Activated CD8-positive, alpha-beta T cell treated with anti-CD3 and anti-CD28 coated beads for 36 hours (primary cell): ENCODE data around the gene WNT3. TPM values are rescaled to one million over a fixed set of nuclear protein-coding genes. Genes with fewer than 3 reads are reported as not detected.
A peak's percentile ranks its signal among the peaks of the same experiment; 100 is the strongest.

Experiments used
- ATAC-seq: fragments of 200-7000 bp; cut with Tn5 transposase; one replicate; pipeline ENCODE4 v1.10.0; 2021; ENCODE audit warnings: mild to moderate bottlenecking, moderate library complexity
- CTCF ChIA-PET: fragments of 350-600 bp; sonication (Branson Sonifier 250); formaldehyde crosslinking; loops from one replicate; lab custom pipeline; 2021; ENCODE audit warnings: antibody characterized with exemption; lab: Charles Lee
- POLR2A ChIA-PET: fragments of 350-600 bp; sonication (Branson Sonifier 250); formaldehyde crosslinking; loops from one replicate; lab custom pipeline; 2021; ENCODE audit warnings: antibody characterized with exemption; lab: Charles Lee
- DNase-seq: peaks from one replicate; pipeline ENCODE4 v3.0.0-alpha.2; 2020
- H3K27ac Mint-ChIP-seq: one replicate; pipeline ENCODE4 v1.8.0; 2021; ENCODE audit warnings: mild to moderate bottlenecking, mixed read lengths
- H3K27me3 Mint-ChIP-seq: one replicate; pipeline ENCODE4 v1.8.0; 2021; ENCODE audit warnings: mixed read lengths
- H3K36me3 Mint-ChIP-seq: one replicate; pipeline ENCODE4 v1.8.0; 2021; ENCODE audit warnings: low read depth, mixed read lengths
- H3K4me1 Mint-ChIP-seq: one replicate; pipeline ENCODE4 v1.8.0; 2021; ENCODE audit warnings: low read depth, mixed read lengths
- H3K4me3 Mint-ChIP-seq: one replicate; pipeline ENCODE4 v1.8.0; 2021; ENCODE audit warnings: mild to moderate bottlenecking, moderate library complexity, mixed read lengths
- H3K9me3 Mint-ChIP-seq: one replicate; pipeline ENCODE4 v1.8.0; 2021; ENCODE audit warnings: mixed read lengths
- intact Hi-C: fragments of 100-400 bp; cut with micrococcal nuclease; formaldehyde crosslinking; loops from one replicate; pipeline ENCODE4 v1.10.0; 2022
- total RNA-seq, 2 experiments: library from RNA; stranded (reverse); gene quantifications; one replicate each; pipeline ENCODE4 v1.2.3, GENCODE V29; 2021
- TF ChIP-seq, protein P1 (sequence below): fragments of 200-600 bp; IDR thresholded peaks from one replicate; pipeline ENCODE4 v1.8.0; 2022; ENCODE audit warnings: antibody characterized with exemption, mild to moderate bottlenecking

WNT3 gene
- total RNA-seq, 2 experiments from 2014 or later = 0.09 TPM; not detected in 1

DNA sequence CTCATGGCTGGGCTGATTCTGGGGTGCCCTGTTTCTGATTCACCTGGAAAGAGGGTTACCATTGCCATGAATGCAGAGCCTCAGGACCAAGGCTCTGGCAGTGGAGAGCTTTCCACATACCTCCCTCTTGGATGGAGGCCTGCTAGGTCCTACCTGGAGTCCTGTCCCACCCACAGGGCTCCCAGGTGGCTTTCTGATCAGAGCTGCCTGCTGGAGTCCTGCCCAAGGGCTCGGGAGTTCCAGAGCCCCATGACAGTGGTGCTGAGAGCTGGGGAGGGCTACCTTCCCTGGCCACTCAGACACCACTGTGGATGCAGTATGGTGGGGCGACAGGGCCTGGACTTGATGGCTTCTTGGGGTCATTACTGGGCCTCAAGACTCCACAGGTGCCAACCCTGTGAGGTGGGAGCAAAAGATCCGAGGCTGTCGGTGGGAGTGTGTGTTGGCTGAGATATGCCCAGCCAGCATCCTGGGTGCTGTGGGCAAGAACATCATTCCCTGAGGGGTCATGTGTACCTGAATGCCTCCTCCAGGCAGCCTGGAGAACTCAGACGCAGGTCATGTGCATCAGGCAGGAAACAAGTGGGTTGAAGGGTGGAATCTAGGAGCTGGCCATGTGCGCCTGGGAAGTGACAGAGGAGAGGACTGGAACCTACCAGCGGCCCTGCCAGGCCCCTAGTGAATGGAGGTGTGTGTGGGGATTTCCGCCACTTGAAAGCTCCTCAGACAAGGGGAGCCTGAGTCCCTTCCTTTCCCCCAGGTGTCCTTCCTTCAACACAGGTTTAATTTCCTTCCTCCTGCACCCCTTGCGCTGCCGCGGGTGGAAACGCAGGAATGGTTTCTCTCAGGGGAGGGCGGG is 2.3 kb upstream of the WNT3 start:
- intact Hi-C loops = no loop called here
- ChIA-PET POLR2A (no interaction called here), CTCF (interaction anchor here (1.0 to 4.3 kb wide), 2 partner anchors 13 to 37 kb away, joined by 3 to 23 read pairs; no protein-coding TSS in a partner anchor)
- no peaks in the 10 kb centered on the region for H3K9me3 Mint-ChIP-seq
- H3K4me1 Mint-ChIP-seq = peaks cover 15% of the 10 kb centered on the region
- peaks cover 59% of the 10 kb centered on the region for H3K27me3 Mint-ChIP-seq
- TF ChIP-seq, protein P1, sequence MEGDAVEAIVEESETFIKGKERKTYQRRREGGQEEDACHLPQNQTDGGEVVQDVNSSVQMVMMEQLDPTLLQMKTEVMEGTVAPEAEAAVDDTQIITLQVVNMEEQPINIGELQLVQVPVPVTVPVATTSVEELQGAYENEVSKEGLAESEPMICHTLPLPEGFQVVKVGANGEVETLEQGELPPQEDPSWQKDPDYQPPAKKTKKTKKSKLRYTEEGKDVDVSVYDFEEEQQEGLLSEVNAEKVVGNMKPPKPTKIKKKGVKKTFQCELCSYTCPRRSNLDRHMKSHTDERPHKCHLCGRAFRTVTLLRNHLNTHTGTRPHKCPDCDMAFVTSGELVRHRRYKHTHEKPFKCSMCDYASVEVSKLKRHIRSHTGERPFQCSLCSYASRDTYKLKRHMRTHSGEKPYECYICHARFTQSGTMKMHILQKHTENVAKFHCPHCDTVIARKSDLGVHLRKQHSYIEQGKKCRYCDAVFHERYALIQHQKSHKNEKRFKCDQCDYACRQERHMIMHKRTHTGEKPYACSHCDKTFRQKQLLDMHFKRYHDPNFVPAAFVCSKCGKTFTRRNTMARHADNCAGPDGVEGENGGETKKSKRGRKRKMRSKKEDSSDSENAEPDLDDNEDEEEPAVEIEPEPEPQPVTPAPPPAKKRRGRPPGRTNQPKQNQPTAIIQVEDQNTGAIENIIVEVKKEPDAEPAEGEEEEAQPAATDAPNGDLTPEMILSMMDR = no peak
- H3K27ac Mint-ChIP-seq = no peak overlapping the region
- ATAC-seq (no peak), DNase-seq (no peak)
- H3K36me3 Mint-ChIP-seq = no peaks in the 10 kb centered on the region
- no peak overlapping the region for H3K4me3 Mint-ChIP-seq

DNA sequence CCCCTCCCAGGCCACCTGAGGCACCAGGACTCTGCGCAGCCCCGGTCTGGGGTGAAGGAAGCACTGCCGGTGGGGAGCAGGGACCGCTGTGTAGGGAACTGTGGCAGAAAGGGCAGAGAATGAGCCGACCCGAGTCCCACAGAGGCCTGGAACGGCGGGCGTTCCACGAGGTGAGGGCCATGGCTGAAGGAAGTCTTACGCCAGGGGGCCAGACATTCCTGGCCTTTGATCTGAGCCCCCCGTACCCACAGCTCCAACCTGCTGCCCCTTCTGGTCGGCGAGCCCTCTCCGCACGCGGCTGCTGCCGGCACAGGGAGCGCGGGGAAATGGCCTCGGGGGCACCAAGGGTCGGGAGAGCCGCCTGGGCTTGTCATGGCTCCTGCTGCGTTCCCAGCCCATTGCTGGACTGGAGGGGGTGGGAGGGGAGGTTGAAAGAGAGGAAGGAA is 1.4 kb upstream of the WNT3 start:
- POLR2A ChIA-PET = no interaction called here
- no peak for DNase-seq
- intact Hi-C loops = no loop called here
- Mint-ChIP-seq H3K27ac (no peak overlapping the region), H3K36me3 (no peaks in the 10 kb centered on the region), H3K4me1 (peaks cover 15% of the 10 kb centered on the region), H3K9me3 (no peaks in the 10 kb centered on the region), H3K27me3 (peaks cover 68% of the 10 kb centered on the region), H3K4me3 (no peak overlapping the region)
- ATAC-seq = no peak
- TF ChIP-seq, protein P1 = no peak
- CTCF ChIA-PET = interaction anchor here (4.3 kb wide), 1 partner anchor 14 kb away, joined by 23 read pairs; no protein-coding TSS in a partner anchor

DNA sequence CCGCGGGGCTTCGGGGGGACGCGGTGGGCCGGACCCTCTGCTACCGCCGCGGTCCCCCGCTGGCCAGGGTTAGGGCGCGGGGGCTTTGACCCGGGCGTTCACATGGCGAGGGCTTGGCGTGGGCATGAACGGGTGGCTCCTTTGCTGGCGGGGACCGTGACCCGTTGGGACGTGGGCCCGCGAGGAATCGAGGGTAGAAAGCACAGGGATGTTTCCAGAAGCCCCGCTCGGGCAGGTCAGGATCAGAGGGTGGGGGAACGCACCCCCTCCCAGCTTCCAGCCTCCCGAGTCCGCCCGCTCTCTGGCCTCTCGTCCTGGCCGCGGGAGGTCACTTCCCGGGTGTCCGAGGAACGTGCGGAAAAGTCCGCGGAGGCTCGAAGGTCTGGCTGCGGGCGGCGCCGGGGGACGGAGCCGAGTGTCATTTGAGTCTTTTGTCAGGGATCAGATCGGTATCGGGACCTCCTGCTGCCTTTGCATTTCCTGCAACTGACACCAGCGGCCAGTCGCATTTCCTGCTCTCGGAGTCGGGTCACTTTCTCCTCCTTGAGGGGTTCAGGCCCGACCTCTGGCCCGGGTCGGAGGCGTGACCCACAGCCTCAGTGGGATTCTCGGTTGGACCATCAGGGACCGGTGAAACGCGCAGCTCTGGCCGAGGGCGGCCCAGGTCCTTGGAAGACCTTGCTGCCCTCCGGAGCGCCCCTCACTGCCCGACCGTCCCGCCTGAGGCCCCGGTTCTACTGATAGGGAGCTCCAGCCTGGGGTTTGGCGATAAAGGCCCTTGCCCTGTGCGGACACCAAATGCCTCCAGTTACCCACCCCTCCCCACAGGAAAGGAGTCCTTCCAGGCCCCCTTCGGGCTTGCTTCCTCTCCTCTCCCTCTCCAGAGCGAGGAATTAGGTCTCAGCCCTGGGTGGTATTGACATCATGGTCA is 702 bp upstream of the WNT3 start:
- no peaks in the 10 kb centered on the region for H3K9me3 Mint-ChIP-seq
- no peaks in the 10 kb centered on the region for H3K36me3 Mint-ChIP-seq
- TF ChIP-seq, protein P1 = no peak
- peaks cover 15% of the 10 kb centered on the region for H3K4me1 Mint-ChIP-seq
- DNase-seq (peak; percentile 47), ATAC-seq (peak; percentile 17)
- H3K27ac Mint-ChIP-seq = no peak overlapping the region
- H3K4me3 Mint-ChIP-seq = peak overlapping the region; percentile 62
- ChIA-PET POLR2A (no interaction called here), CTCF (no interaction called here)
- peaks cover 75% of the 10 kb centered on the region for H3K27me3 Mint-ChIP-seq
- intact Hi-C loops = no loop called here

DNA sequence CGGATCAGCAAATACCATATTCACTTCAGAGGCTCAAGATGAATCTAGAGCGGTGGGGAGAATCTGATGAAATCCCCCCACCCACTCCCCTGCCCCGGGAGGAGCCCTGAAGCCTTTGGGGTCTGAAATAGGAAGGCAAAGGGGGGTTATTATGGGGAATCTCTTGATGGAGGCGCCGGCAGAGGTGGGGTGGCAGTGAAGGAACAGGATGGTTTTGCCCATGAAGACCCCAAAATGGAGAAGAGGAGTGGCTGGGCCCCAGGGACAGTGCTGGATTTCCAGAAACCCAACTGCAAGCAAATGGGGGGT is 637 bp downstream of the WNT3 start:
- Mint-ChIP-seq H3K27ac (no peak overlapping the region), H3K27me3 (peaks cover 89% of the 10 kb centered on the region), H3K4me3 (peak overlapping the region; percentile 40), H3K9me3 (no peaks in the 10 kb centered on the region), H3K4me1 (peaks cover 15% of the 10 kb centered on the region), H3K36me3 (no peaks in the 10 kb centered on the region)
- CTCF ChIA-PET = no interaction called here
- no peak for DNase-seq
- TF ChIP-seq, protein P1 = no peak
- POLR2A ChIA-PET = no interaction called here
- ATAC-seq = no peak
- intact Hi-C loops = no loop called here
